Measurements from ENCODE around the gene RING1. TPM values are rescaled to one million over a fixed set of nuclear protein-coding genes. Genes with fewer than 3 reads are reported as not detected.

The RING1 gene
- total RNA-seq, 3 donors from 2014 or later: 11.8 to 20.6 (median 19.5) TPM

DNA sequence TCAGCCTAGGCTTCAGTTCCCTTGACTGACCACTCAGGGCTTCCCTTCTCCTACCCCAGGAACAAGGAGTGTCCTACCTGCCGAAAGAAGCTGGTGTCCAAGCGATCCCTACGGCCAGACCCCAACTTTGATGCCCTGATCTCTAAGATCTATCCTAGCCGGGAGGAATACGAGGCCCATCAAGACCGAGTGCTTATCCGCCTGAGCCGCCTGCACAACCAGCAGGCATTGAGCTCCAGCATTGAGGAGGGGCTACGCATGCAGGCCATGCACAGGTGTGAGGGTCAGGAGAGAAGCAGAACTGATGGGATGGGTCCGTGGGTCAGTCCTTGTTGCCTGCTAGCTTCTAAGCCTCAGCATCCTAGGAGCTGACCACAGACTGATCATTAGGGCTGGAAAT lies 1.6 kb downstream of the RING1 start:
- TF ChIP-seq POLR2AphosphoS5 (IDR thresholded peaks at IDR 0.05) (no peak), CTCF (IDR thresholded peaks at IDR 0.05) (no peak), POLR2A (IDR thresholded peaks at IDR 0.05) (no peak)
- H3K27me3 ChIP-seq: no peaks in the 10 kb centered on the region
- H3K4me1 ChIP-seq: peaks cover 5 to 10% of the 10 kb centered on the region in 2 donors

GRCh38 chr6:33211136-33211535 lies 2.8 kb downstream of the RING1 start:
- H3K4me3 ChIP-seq: no peak overlapping the region
- no peak for DNase-seq (ENCODE audit: low spot score in 2 of 2)
- no peaks in the 10 kb centered on the region for H3K27me3 ChIP-seq
- H3K27ac ChIP-seq: no peak overlapping the region
- intact Hi-C loops (cut with DNase I; ENCODE audit: low total_unique reads): no loop called here
- no peaks in the 10 kb centered on the region for H3K9me3 ChIP-seq
- H3K4me1 ChIP-seq: peaks cover 5 to 6% of the 10 kb centered on the region in 2 donors
- no peaks in the 10 kb centered on the region for H3K36me3 ChIP-seq
- TF ChIP-seq CTCF (IDR thresholded peaks at IDR 0.05) (no peak), POLR2AphosphoS5 (IDR thresholded peaks at IDR 0.05) (no peak), POLR2A (IDR thresholded peaks at IDR 0.05) (no peak)

More for the DNA sequence above, 1.6 kb downstream of the RING1 start:
- H3K9me3 ChIP-seq: no peaks in the 10 kb centered on the region
- DNase-seq (ENCODE audit: low spot score in 2 of 2): no peak
- H3K27ac ChIP-seq: no peak overlapping the region
- intact Hi-C loops (cut with DNase I; ENCODE audit: low total_unique reads): no loop called here
- no peak overlapping the region for H3K4me3 ChIP-seq
- no peaks in the 10 kb centered on the region for H3K36me3 ChIP-seq

DNA sequence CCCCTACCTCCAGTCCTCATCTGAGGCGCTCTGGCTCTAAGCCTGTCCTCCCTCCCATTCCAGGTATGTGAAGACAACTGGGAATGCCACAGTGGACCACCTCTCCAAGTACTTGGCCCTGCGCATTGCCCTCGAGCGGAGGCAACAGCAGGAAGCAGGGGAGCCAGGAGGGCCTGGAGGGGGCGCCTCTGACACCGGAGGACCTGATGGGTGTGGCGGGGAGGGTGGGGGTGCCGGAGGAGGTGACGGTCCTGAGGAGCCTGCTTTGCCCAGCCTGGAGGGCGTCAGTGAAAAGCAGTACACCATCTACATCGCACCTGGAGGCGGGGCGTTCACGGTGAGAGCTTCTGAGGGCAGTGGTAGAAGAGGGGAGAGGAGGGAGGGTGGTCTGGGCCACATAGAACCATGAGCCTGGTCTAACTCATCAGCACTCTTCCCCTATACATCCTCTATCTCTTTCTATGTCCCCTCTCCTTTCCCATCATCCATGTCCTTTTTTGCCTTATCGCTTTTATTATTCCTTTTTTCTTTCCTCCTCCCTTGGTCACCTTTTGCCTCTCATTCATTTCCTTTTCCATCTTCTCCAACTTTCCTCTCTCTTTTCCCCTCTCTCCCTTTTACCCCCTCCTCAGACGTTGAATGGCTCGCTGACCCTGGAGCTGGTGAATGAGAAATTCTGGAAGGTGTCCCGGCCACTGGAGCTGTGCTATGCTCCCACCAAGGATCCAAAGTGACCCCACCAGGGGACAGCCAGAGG lies 3.5 kb downstream of the RING1 start:
- Histone ChIP-seq H3K27me3 (no peaks in the 10 kb centered on the region), H3K4me1 (peaks cover 5 to 6% of the 10 kb centered on the region in 2 donors), H3K27ac (no peak overlapping the region), H3K36me3 (no peaks in the 10 kb centered on the region), H3K4me3 (no peak overlapping the region), H3K9me3 (no peaks in the 10 kb centered on the region)
- no peak for TF ChIP-seq POLR2A (IDR thresholded peaks at IDR 0.05)
- no peak for TF ChIP-seq POLR2AphosphoS5 (IDR thresholded peaks at IDR 0.05)
- no peak for TF ChIP-seq CTCF (IDR thresholded peaks at IDR 0.05)
- DNase-seq (ENCODE audit: low spot score in 2 of 2): no peak
- intact Hi-C loops (cut with DNase I; ENCODE audit: low total_unique reads): no loop called here

- no peaks in the 10 kb centered on the region for H3K36me3 ChIP-seq
- intact Hi-C loops (cut with DNase I; ENCODE audit: low total_unique reads): no loop called here
- TF ChIP-seq POLR2A (IDR thresholded peaks at IDR 0.05): no peak
- TF ChIP-seq CTCF (IDR thresholded peaks at IDR 0.05): no peak
- no peak for TF ChIP-seq POLR2AphosphoS5 (IDR thresholded peaks at IDR 0.05)
- DNase-seq (ENCODE audit: low spot score in 2 of 2): no peak
- H3K27me3 ChIP-seq: no peaks in the 10 kb centered on the region
- no peaks in the 10 kb centered on the region for H3K4me1 ChIP-seq
- H3K4me3 ChIP-seq: peak overlapping the region; percentile 44 to 65 (median 55)
- no peaks in the 10 kb centered on the region for H3K9me3 ChIP-seq
- no peak overlapping the region for H3K27ac ChIP-seq
Measured at GRCh38 chr6:33212857-33213165, 4.5 kb downstream of the RING1 start.

- peak overlapping the region in 1 of 2 donors; percentile 25 for H3K27ac ChIP-seq
- intact Hi-C loops (cut with DNase I; ENCODE audit: low total_unique reads): no loop called here
- DNase-seq (ENCODE audit: low spot score in 2 of 2): no peak
- H3K4me3 ChIP-seq: peak overlapping the region; percentile 44 to 65 (median 55)
- H3K36me3 ChIP-seq: no peaks in the 10 kb centered on the region
- no peaks in the 10 kb centered on the region for H3K9me3 ChIP-seq
- TF ChIP-seq CTCF (IDR thresholded peaks at IDR 0.05) (no peak), POLR2A (IDR thresholded peaks at IDR 0.05) (no peak), POLR2AphosphoS5 (IDR thresholded peaks at IDR 0.05) (no peak)
- no peaks in the 10 kb centered on the region for H3K27me3 ChIP-seq
- H3K4me1 ChIP-seq: no peaks in the 10 kb centered on the region
Measured at GRCh38 chr6:33213166-33213988, 5.1 kb downstream of the RING1 start.

All from breast epithelium (tissue), 4 donors.